ENCODE data around the gene NCOA7. TPM values are rescaled to one million over a fixed set of nuclear protein-coding genes. Genes with fewer than 3 reads are reported as not detected.

Gene NCOA7
- polyA plus RNA-seq, 1 of the 3 experiments (the other 2 are of a cell fraction) = 16.3 TPM

GRCh38 chr6:125809570-125810170, 18.9 kb downstream of the NCOA7 start:
- Histone ChIP-seq H3F3A (replicated peaks; ENCODE audit: insufficient read depth) (peaks cover 26% of the 10 kb centered on the region), H3K9me3 (no peaks in the 10 kb centered on the region), H3K4me3 (ENCODE audit: low read depth in 2 of 2, low read length in 1 of 2) (no peak overlapping the region), H3K9ac (no peak overlapping the region), H4K20me1 (ENCODE audit: insufficient read depth) (no peaks in the 10 kb centered on the region), H3K4me2 (no peak overlapping the region), H3K79me2 (ENCODE audit: insufficient read depth) (peaks cover 41% of the 10 kb centered on the region), H2AFZ (ENCODE audit: low read depth) (no peak overlapping the region), H3K9me2 (no peaks in the 10 kb centered on the region), H3K4me1 (ENCODE audit: control insufficient read depth in 1 of 2, insufficient read depth in 2 of 2, low read depth in 1 of 2, low read length in 1 of 2) (peaks cover 23 to 34% of the 10 kb centered on the region in 2 experiments; a peak in 3 of 4 replicates), H3K27me3 (ENCODE audit: insufficient read depth) (no peaks in the 10 kb centered on the region), H3K36me3 (replicated peaks in 1 of 2; ENCODE audit: control insufficient read depth in 1 of 2, insufficient read depth in 2 of 2, low read length in 1 of 2) (peaks cover 0 to 4% of the 10 kb centered on the region in 2 experiments), H3K27ac (ENCODE audit: low read depth in 2 of 2, low read length in 1 of 2) (no peak overlapping the region)
- DNase-seq = no peak
- TF ChIP-seq IRF3 (IDR thresholded peaks at IDR 0.05; ENCODE audit: low read depth, low read length) = no peak
- no peak for TF ChIP-seq EZH2phosphoT487 (IDR thresholded peaks at IDR 0.05; ENCODE audit: borderline replicate concordance, low read depth)
- TF ChIP-seq USF1 (IDR thresholded peaks at IDR 0.05; ENCODE audit: borderline replicate concordance, low read depth) = no peak
- TF ChIP-seq TCF12 (IDR thresholded peaks at IDR 0.05) = no peak
- no peak for TF ChIP-seq USF2 (IDR thresholded peaks at IDR 0.05; ENCODE audit: borderline replicate concordance, low read depth, low read length)
- no peak for TF ChIP-seq EP300 (IDR thresholded peaks at IDR 0.05; ENCODE audit: borderline replicate concordance in 1 of 2, low read depth in 1 of 2, low read length in 1 of 2)
- no peak for TF ChIP-seq RCOR1 (IDR thresholded peaks at IDR 0.05; ENCODE audit: low read length)
- no peak for TF ChIP-seq SIN3A (IDR thresholded peaks at IDR 0.05; ENCODE audit: borderline replicate concordance, low read depth, low read length)
- TF ChIP-seq MAX (IDR thresholded peaks at IDR 0.05; ENCODE audit: low read depth) = no peak
- TF ChIP-seq SMC3 (IDR thresholded peaks at IDR 0.05; ENCODE audit: low read depth, low read length) = no peak
- no peak for TF ChIP-seq YY1 (IDR thresholded peaks at IDR 0.05; ENCODE audit: low read depth)
- no peak for TF ChIP-seq FOXJ3 (CRISPR knock-in tag; IDR thresholded peaks at IDR 0.05)
- no peak for TF ChIP-seq ZBTB33 (IDR thresholded peaks at IDR 0.05; ENCODE audit: borderline replicate concordance, low read depth)
- no peak for TF ChIP-seq CTCF (IDR thresholded peaks at IDR 0.05)
- TF ChIP-seq GATA2 (CRISPR knock-in tag; IDR thresholded peaks at IDR 0.05) = no peak
- TF ChIP-seq MXI1 (IDR thresholded peaks at IDR 0.05; ENCODE audit: low read depth, low read length) = no peak
- TF ChIP-seq MEF2A (IDR thresholded peaks at IDR 0.05; ENCODE audit: borderline replicate concordance, low read depth) = no peak
- no peak for TF ChIP-seq POLR2AphosphoS5 (IDR thresholded peaks at IDR 0.05; ENCODE audit: low read depth, low read length)
- ChIA-PET POLR2A (no interaction called here), CTCF (interaction anchor here (1.6 to 2.4 kb wide), 3 partner anchors 12 to 164 kb away, joined by 4 to 8 read pairs (median 4); no protein-coding TSS in a partner anchor)
- 96% methylated on average over 3 of the region's 3 CpGs for WGBS (ENCODE audit: low lambda C conversion rate)

Measured in SK-N-SH (cell line).